HG03439 (cell line): ENCODE measurements around the gene NUP160.
"Not testable (repeated sequence)": the region's sequence is repeated elsewhere in the genome, so short reads cannot be mapped to it uniquely, and the experiment has no call there.

Source experiments
- ATAC-seq: cut with Tn5 transposase; IDR thresholded peaks from one replicate; pipeline ENCODE4 v1.9.1; 2021; ENCODE audit warnings: mild to moderate bottlenecking, moderate library complexity; ENCODE audit not compliant: unreplicated experiment

Gene NUP160

GRCh38 chr11:47863189-47863897, 15.2 kb upstream of the NUP160 start:
- ATAC-seq: peak; percentile 57

GRCh38 chr11:47861728-47862127, 13.6 kb upstream of the NUP160 start:
- no peak for ATAC-seq

- no peak for ATAC-seq
These were observed 12.4 kb upstream of the NUP160 start for GRCh38 chr11:47860536-47860935.

- ATAC-seq: no peak
These were observed 9.9 kb upstream of the NUP160 start for GRCh38 chr11:47857892-47858543.

- no peak for ATAC-seq
These were observed 9.3 kb upstream of the NUP160 start for GRCh38 chr11:47857485-47857884.

GRCh38 chr11:47856186-47856585, 8.0 kb upstream of the NUP160 start:
- no peak for ATAC-seq

- ATAC-seq: no peak
These were observed 6.5 kb upstream of the NUP160 start for GRCh38 chr11:47854667-47855066.

- ATAC-seq: no peak
These were observed 3.9 kb upstream of the NUP160 start for GRCh38 chr11:47852053-47852452.

- no peak for ATAC-seq
These were observed 2.2 kb upstream of the NUP160 start for GRCh38 chr11:47850337-47850736.

GRCh38 chr11:47848700-47849155, 578 bp upstream of the NUP160 start:
- peak; percentile 1 for ATAC-seq

GRCh38 chr11:47847537-47847891, 636 bp downstream of the NUP160 start:
- no peak for ATAC-seq

GRCh38 chr11:47846998-47847397, 1.2 kb downstream of the NUP160 start:
- no peak for ATAC-seq

- ATAC-seq: no peak
These were observed 4.6 kb downstream of the NUP160 start for GRCh38 chr11:47843361-47844055.

GRCh38 chr11:47842749-47843148, 5.4 kb downstream of the NUP160 start:
- ATAC-seq: no peak

GRCh38 chr11:47837929-47838328, 10.2 kb downstream of the NUP160 start:
- ATAC-seq: no peak

GRCh38 chr11:47837292-47837691, 10.9 kb downstream of the NUP160 start:
- ATAC-seq: no peak

GRCh38 chr11:47830013-47830412, 18.1 kb downstream of the NUP160 start:
- not testable (repeated sequence) for ATAC-seq

GRCh38 chr11:47828284-47828683, 19.9 kb downstream of the NUP160 start:
- no peak for ATAC-seq

- ATAC-seq: not testable (repeated sequence)
These were observed 25.5 kb downstream of the NUP160 start for GRCh38 chr11:47822664-47823063.

- no peak for ATAC-seq
These were observed 28.4 kb downstream of the NUP160 start for GRCh38 chr11:47819743-47820142.

- ATAC-seq: no peak
These were observed 47.4 kb downstream of the NUP160 start for GRCh38 chr11:47800759-47801158.

- no peak for ATAC-seq
These were observed 50.5 kb downstream of the NUP160 start for GRCh38 chr11:47797633-47798032.
